Neural cell (in vitro differentiated cells): Measurements from ENCODE around the gene ITGA5.

Experiments used
- EP300 ChIP-seq: fragments of 450-650 bp; conservative IDR thresholded peaks from 2 replicates; pipeline ENCODE4 v1.6.1; 2014; ENCODE audit warnings: antibody characterized with exemption, mild to moderate bottlenecking, moderate library complexity; ENCODE audit not compliant: poor library complexity, severe bottlenecking
- EZH2 ChIP-seq: fragments of 200-600, 300-800 bp; shearing (Covaris generic), sonication (generic); IDR thresholded peaks from 2 replicates; pipeline ENCODE4 v1.6.1; 2014; ENCODE audit warnings: antibody characterized with exemption, low read length, borderline replicate concordance, mild to moderate bottlenecking; ENCODE audit not compliant: insufficient read depth, poor library complexity, severe bottlenecking
- MXI1 ChIP-seq: fragments of 450-650 bp; conservative IDR thresholded peaks from 2 replicates; pipeline ENCODE4 v1.6.1; 2014; ENCODE audit warnings: antibody characterized with exemption, mild to moderate bottlenecking; ENCODE audit not compliant: poor library complexity, severe bottlenecking
- POLR2AphosphoS5 ChIP-seq: IDR thresholded peaks from 2 replicates; pipeline ENCODE4 v1.6.1; 2012
- SMC3 ChIP-seq: fragments of 450-650 bp; conservative IDR thresholded peaks from 2 replicates; pipeline ENCODE4 v1.6.1; 2014; ENCODE audit warnings: antibody characterized with exemption, mild to moderate bottlenecking, moderate library complexity; ENCODE audit not compliant: poor library complexity
- TF ChIP-seq, protein P1 (sequence below): fragments of 450-650 bp; IDR thresholded peaks from 2 replicates; pipeline ENCODE4 v1.5.1; 2014; ENCODE audit warnings: antibody characterized with exemption, mild to moderate bottlenecking, moderate library complexity; ENCODE audit not compliant: poor library complexity, severe bottlenecking

DNA sequence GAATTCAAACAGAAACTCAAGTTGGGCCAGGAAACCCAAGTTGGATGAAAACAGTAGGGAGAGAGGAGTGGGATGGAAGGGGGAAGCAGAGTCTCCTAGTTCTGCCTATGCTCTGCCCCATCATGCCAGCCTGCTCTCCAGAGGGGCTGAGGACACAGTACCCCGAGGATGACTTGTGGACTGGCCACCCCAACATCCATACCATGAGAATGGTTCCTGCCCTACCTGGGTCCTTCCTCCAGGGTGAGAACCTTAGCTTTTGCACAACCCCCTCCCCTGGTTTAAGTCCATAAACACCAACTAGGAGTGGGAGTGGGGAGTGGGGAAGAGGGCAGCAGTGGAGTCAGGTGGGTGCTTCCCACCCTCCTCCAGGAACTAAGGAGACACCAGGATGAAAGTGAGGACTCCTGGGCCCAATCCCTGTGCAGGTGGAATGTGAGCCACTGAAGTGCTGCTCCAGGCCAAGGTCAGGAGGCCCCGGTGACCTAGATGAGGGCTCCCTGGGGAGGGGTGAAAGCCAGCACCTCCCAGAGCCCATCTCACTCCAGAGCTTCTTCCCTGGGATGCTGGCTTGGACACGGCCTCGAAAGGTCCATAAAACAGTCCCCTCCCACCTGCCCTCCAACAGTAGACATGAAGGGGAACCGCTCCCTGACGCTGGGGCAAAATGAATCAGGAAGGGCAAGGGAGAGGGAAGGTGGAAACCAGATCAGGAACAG is 41.1 kb downstream of the ITGA5 start:
- TF ChIP-seq, protein P1, sequence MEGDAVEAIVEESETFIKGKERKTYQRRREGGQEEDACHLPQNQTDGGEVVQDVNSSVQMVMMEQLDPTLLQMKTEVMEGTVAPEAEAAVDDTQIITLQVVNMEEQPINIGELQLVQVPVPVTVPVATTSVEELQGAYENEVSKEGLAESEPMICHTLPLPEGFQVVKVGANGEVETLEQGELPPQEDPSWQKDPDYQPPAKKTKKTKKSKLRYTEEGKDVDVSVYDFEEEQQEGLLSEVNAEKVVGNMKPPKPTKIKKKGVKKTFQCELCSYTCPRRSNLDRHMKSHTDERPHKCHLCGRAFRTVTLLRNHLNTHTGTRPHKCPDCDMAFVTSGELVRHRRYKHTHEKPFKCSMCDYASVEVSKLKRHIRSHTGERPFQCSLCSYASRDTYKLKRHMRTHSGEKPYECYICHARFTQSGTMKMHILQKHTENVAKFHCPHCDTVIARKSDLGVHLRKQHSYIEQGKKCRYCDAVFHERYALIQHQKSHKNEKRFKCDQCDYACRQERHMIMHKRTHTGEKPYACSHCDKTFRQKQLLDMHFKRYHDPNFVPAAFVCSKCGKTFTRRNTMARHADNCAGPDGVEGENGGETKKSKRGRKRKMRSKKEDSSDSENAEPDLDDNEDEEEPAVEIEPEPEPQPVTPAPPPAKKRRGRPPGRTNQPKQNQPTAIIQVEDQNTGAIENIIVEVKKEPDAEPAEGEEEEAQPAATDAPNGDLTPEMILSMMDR, result no peak
- TF ChIP-seq POLR2AphosphoS5 (no peak), SMC3 (no peak), EZH2 (no peak), MXI1 (no peak), EP300 (no peak)
